ENCODE data around the gene DDC. TPM values are rescaled to one million over a fixed set of nuclear protein-coding genes. Genes with fewer than 3 reads are reported as not detected.

DDC gene
- total and polyA plus RNA-seq, 2 donors (not counting 3 experiments of a cell fraction or from before 2014, with no cell fraction given): not detected

DNA sequence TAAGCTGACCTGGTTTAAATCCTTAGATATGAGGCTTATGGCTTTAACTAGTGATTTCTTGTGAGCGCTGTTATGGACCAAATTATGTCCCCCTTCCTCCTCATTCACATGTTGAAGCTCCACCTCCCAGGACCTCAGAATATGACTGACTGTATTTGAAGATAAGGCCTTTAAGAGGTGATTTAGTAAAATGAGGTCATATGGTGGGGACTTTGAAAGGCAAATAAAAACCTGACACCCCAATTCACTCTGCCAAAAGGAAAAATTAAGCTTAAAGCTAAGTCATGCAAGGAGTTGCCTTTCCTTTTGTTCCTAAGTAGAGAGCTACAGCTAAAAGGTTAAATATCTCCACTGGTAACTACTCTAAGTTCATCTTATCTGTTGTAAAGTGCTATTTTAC, 78.7 kb downstream of the DDC start:
- CTCF ChIA-PET: interaction anchor here (1.3 to 3.0 kb wide), 3 partner anchors 8 to 655 kb away, joined by 4 to 16 read pairs (median 7); no protein-coding TSS in a partner anchor
- TF ChIP-seq POLR2A (IDR thresholded peaks at IDR 0.05; ENCODE audit: low read depth, low read length) (no peak), FOS (IDR thresholded peaks at IDR 0.05; ENCODE audit: borderline replicate concordance, insufficient read depth, low read length) (no peak), GATA2 (IDR thresholded peaks at IDR 0.05; ENCODE audit: insufficient read depth, insufficient read length, low read depth, low read length) (no peak), MYC (IDR thresholded peaks at IDR 0.05; ENCODE audit: low read depth, low read length) (no peak), JUN (IDR thresholded peaks at IDR 0.05; ENCODE audit: borderline replicate concordance, insufficient read depth, insufficient read length, low read depth) (no peak), POLR2AphosphoS5 (IDR thresholded peaks at IDR 0.05; ENCODE audit: insufficient read depth, low read depth, low read length) (no peak), EZH2 (IDR thresholded peaks at IDR 0.05; ENCODE audit: borderline replicate concordance, low read depth, low read length, severe bottlenecking) (no peak)
- TF ChIP-seq, protein P1, sequence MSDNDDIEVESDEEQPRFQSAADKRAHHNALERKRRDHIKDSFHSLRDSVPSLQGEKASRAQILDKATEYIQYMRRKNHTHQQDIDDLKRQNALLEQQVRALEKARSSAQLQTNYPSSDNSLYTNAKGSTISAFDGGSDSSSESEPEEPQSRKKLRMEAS (IDR thresholded peaks at IDR 0.05; ENCODE audit: insufficient read depth, insufficient read length): no peak
- TF ChIP-seq, protein P2, sequence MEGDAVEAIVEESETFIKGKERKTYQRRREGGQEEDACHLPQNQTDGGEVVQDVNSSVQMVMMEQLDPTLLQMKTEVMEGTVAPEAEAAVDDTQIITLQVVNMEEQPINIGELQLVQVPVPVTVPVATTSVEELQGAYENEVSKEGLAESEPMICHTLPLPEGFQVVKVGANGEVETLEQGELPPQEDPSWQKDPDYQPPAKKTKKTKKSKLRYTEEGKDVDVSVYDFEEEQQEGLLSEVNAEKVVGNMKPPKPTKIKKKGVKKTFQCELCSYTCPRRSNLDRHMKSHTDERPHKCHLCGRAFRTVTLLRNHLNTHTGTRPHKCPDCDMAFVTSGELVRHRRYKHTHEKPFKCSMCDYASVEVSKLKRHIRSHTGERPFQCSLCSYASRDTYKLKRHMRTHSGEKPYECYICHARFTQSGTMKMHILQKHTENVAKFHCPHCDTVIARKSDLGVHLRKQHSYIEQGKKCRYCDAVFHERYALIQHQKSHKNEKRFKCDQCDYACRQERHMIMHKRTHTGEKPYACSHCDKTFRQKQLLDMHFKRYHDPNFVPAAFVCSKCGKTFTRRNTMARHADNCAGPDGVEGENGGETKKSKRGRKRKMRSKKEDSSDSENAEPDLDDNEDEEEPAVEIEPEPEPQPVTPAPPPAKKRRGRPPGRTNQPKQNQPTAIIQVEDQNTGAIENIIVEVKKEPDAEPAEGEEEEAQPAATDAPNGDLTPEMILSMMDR (IDR thresholded peaks at IDR 0.05; ENCODE audit: extremely low read depth in 1 of 2, insufficient read depth in 1 of 2, low read depth in 1 of 2, low read length in 2 of 2): no peak
- intact Hi-C loops (cut with micrococcal nuclease) (no loop called here), dilution Hi-C loops (cut with MboI; ENCODE audit: extremely low pct_ligation_motif_present, low sequenced_read_pairs) (no loop called here)
- Histone ChIP-seq H3K4me3 (replicated peaks in 1 of 3; ENCODE audit: insufficient read depth in 1 of 3, low read depth in 1 of 3, low read length in 3 of 3) (no peak overlapping the region), H3K27ac (ENCODE audit: insufficient read depth, low read depth, low read length) (no peak overlapping the region), H3K9me3 (replicated peaks; ENCODE audit: control insufficient read depth, insufficient read depth, low read length) (no peaks in the 10 kb centered on the region), H2AFZ (ENCODE audit: low read depth, low read length) (no peak overlapping the region), H3K79me2 (ENCODE audit: control insufficient read depth, insufficient read depth, low read length) (no peaks in the 10 kb centered on the region), H3K27me3 (ENCODE audit: control insufficient read depth in 2 of 2, insufficient read depth in 2 of 2, low read length in 2 of 2) (no peaks in the 10 kb centered on the region), H4K20me1 (replicated peaks; ENCODE audit: control insufficient read depth, extremely low read depth, insufficient read depth, low read length) (no peaks in the 10 kb centered on the region), H3K36me3 (ENCODE audit: control insufficient read depth in 2 of 2, extremely low read depth in 1 of 2, insufficient read depth in 2 of 2, low read length in 2 of 2) (no peaks in the 10 kb centered on the region), H3K9ac (replicated peaks; ENCODE audit: extremely low read depth, insufficient read depth, low read length) (no peak overlapping the region), H3K4me2 (ENCODE audit: insufficient read depth, low read length) (no peak overlapping the region), H3K9me1 (replicated peaks; ENCODE audit: control insufficient read depth, extremely low read depth, insufficient read depth, low read length) (no peaks in the 10 kb centered on the region), H3K4me1 (ENCODE audit: control insufficient read depth, extremely low read depth, insufficient read depth, low read length) (no peaks in the 10 kb centered on the region)
- FAIRE-seq (no peak), DNase-seq (ENCODE audit: low read depth, low spot score) (no peak)
- POLR2A ChIA-PET: no interaction called here
- BruUV-seq (replicated peaks): no TSS peak
